IMR-90 (cell line): ENCODE measurements around the gene TENM4. TPM values are rescaled to one million over a fixed set of nuclear protein-coding genes. Genes with fewer than 3 reads are reported as not detected.

ENCODE experiments used
- ATAC-seq: fragments of 200-7000 bp; cut with Tn5 transposase; 2 replicates; pipeline ENCODE4 v1.9.1; 2020; ENCODE audit warnings: low read depth, mild to moderate bottlenecking, moderate library complexity
- BruUV-seq: library from RNA; stranded (reverse); fragments of 400-500 nt; replicated peaks from 2 replicates; lab custom pipeline; 2021; lab: Mats Ljungman, UMichigan
- CTCF ChIA-PET: fragments of 300-600 bp; formaldehyde crosslinking; extraction: SDS; loops from one replicate; lab custom pipeline; 2021; ENCODE audit warnings: antibody characterized with exemption; lab: Yijun Ruan, JAX
- POLR2A ChIA-PET: fragments of 300-600 bp; sonication (Branson Sonifier 250); formaldehyde crosslinking; loops from one replicate; lab custom pipeline; 2022; ENCODE audit warnings: antibody characterized with exemption; ENCODE audit not compliant: unreplicated experiment; lab: Charles Lee
- DNase-seq: peaks from one replicate; pipeline ENCODE4 v3.0.0; 2013
- H2AFZ ChIP-seq: replicated peaks from 2 replicates; pipeline ENCODE3; 2013; ENCODE audit warnings: low read length, mild to moderate bottlenecking; ENCODE audit not compliant: poor library complexity
- H2AK5ac ChIP-seq: 2 replicates; pipeline ENCODE4 v1.6.1; 2013; ENCODE audit warnings: low read depth, low read length, inconsistent platforms
- H2AK9ac ChIP-seq: replicated peaks from 2 replicates; pipeline ENCODE3; 2013; ENCODE audit warnings: mild to moderate bottlenecking, low read depth, low read length, moderate library complexity; ENCODE audit not compliant: poor library complexity
- H2BK120ac ChIP-seq: 2 replicates; pipeline ENCODE4 v1.6.1; 2013; ENCODE audit warnings: low read depth, low read length, inconsistent platforms
- H2BK15ac ChIP-seq: 3 replicates; pipeline ENCODE4 v1.6.1; 2013; ENCODE audit warnings: low read depth, low read length, inconsistent platforms
- H2BK20ac ChIP-seq: 2 replicates; pipeline ENCODE4 v1.6.1; 2013; ENCODE audit warnings: low read depth, mild to moderate bottlenecking, inconsistent platforms, low read length, moderate library complexity
- H2BK5ac ChIP-seq: 2 replicates; pipeline ENCODE4 v1.6.1; 2013; ENCODE audit warnings: mild to moderate bottlenecking, low read depth, low read length, inconsistent platforms; ENCODE audit not compliant: poor library complexity, severe bottlenecking
- H3K14ac ChIP-seq: replicated peaks from 2 replicates; pipeline ENCODE4 v1.6.1; 2013; ENCODE audit warnings: low read depth, low read length, inconsistent platforms
- H3K18ac ChIP-seq: 2 replicates; pipeline ENCODE4 v1.6.1; 2013; ENCODE audit warnings: low read depth, low read length, control low read depth
- H3K23ac ChIP-seq: 2 replicates; pipeline ENCODE4 v1.6.1; 2013; ENCODE audit warnings: low read depth, low read length, inconsistent platforms
- H3K27ac ChIP-seq: 2 replicates; pipeline ENCODE4 v1.5.1; 2013; ENCODE audit warnings: mild to moderate bottlenecking, control low read depth, low read length; ENCODE audit not compliant: insufficient read depth
- H3K27me3 ChIP-seq: 2 replicates; pipeline ENCODE4 v1.6.1; 2013; ENCODE audit warnings: low read length; ENCODE audit not compliant: control insufficient read depth, insufficient read depth
- H3K36me3 ChIP-seq: 2 replicates; pipeline ENCODE4 v1.6.1; 2013; ENCODE audit warnings: low read length, mixed read lengths; ENCODE audit not compliant: control insufficient read depth, insufficient read depth
- H3K4ac ChIP-seq: 2 replicates; pipeline ENCODE4 v1.6.1; 2013; ENCODE audit warnings: low read depth, low read length, inconsistent platforms
- H3K4me1 ChIP-seq: 2 replicates; pipeline ENCODE4 v1.6.1; 2013; ENCODE audit warnings: low read length, mixed read lengths; ENCODE audit not compliant: control insufficient read depth, insufficient read depth
- H3K4me2 ChIP-seq: 2 replicates; pipeline ENCODE4 v1.6.1; 2013; ENCODE audit warnings: low read depth, mild to moderate bottlenecking, control low read depth, low read length, moderate library complexity
- H3K4me3 ChIP-seq: 2 replicates; pipeline ENCODE4 v1.5.1; 2013; ENCODE audit warnings: low read depth, mild to moderate bottlenecking, control low read depth, low read length, moderate library complexity; ENCODE audit not compliant: insufficient read depth
- H3K56ac ChIP-seq: 2 replicates; pipeline ENCODE4 v1.6.1; 2013; ENCODE audit warnings: low read length, inconsistent platforms; ENCODE audit not compliant: insufficient read depth; ENCODE audit errors: extremely low read depth
- H3K79me1 ChIP-seq, 2 experiments: 2 replicates each; pipeline ENCODE4 v1.6.1; 2013; ENCODE audit warnings: low read length in 2 of 2, inconsistent platforms in 1 of 2, low read depth in 1 of 2
- H3K9ac ChIP-seq: 2 replicates; pipeline ENCODE4 v1.6.1; 2013; ENCODE audit warnings: low read depth, low read length, control low read depth
- H3K9me1 ChIP-seq: 2 replicates; pipeline ENCODE4 v1.6.1; 2013; ENCODE audit warnings: low read length, inconsistent platforms; ENCODE audit not compliant: insufficient read depth
- H3K9me3 ChIP-seq: 2 replicates; pipeline ENCODE4 v1.6.1; 2013; ENCODE audit warnings: low read length; ENCODE audit not compliant: control insufficient read depth, insufficient read depth
- H4K20me1 ChIP-seq: 2 replicates; pipeline ENCODE4 v1.6.1; 2013; ENCODE audit warnings: low read length, inconsistent platforms; ENCODE audit not compliant: insufficient read depth
- H4K5ac ChIP-seq: 2 replicates; pipeline ENCODE4 v1.6.1; 2013; ENCODE audit warnings: mild to moderate bottlenecking, low read depth, low read length, control low read depth
- H4K8ac ChIP-seq, 2 experiments: 2 replicates each; pipeline ENCODE4 v1.6.1; 2013; ENCODE audit warnings: low read depth in 2 of 2, low read length in 2 of 2, control low read depth in 1 of 2, inconsistent platforms in 1 of 2
- H4K91ac ChIP-seq: 2 replicates; pipeline ENCODE4 v1.6.1; 2013; ENCODE audit warnings: low read depth, low read length, inconsistent platforms; ENCODE audit not compliant: insufficient read depth
- BHLHE40 ChIP-seq: fragments of 150-350 bp; IDR thresholded peaks from 2 replicates; pipeline ENCODE4 v1.6.1; 2016; ENCODE audit warnings: mild to moderate bottlenecking, low read depth, low read length
- CEBPB ChIP-seq: IDR thresholded peaks from 2 replicates; pipeline ENCODE4 v1.6.1; 2012; ENCODE audit warnings: low read depth, low read length, improper control_type of control experiment
- CHD1 ChIP-seq: IDR thresholded peaks from 2 replicates; pipeline ENCODE4 v1.6.1; 2012; ENCODE audit warnings: low read depth, low read length, improper control_type of control experiment
- CTCF ChIP-seq: conservative IDR thresholded peaks from 2 replicates; pipeline ENCODE4 v1.5.1; 2012; ENCODE audit warnings: mild to moderate bottlenecking, low read depth, low read length, improper control_type of control experiment
- ELK1 ChIP-seq: fragments of 150-350 bp; IDR thresholded peaks from 2 replicates; pipeline ENCODE4 v1.6.1; 2016; ENCODE audit warnings: low read depth, mild to moderate bottlenecking, low read length, moderate library complexity, borderline replicate concordance
- FOS ChIP-seq: fragments of 150-350 bp; IDR thresholded peaks from 2 replicates; pipeline ENCODE4 v1.6.1; 2016; ENCODE audit warnings: low read depth, low read length
- MAFK ChIP-seq: IDR thresholded peaks from 2 replicates; pipeline ENCODE4 v1.6.1; 2012; ENCODE audit warnings: low read depth, low read length, improper control_type of control experiment
- MAZ ChIP-seq: IDR thresholded peaks from 2 replicates; pipeline ENCODE4 v1.6.1; 2012; ENCODE audit warnings: low read depth, mild to moderate bottlenecking, low read length, improper control_type of control experiment, moderate library complexity, borderline replicate concordance
- MXI1 ChIP-seq: IDR thresholded peaks from 2 replicates; pipeline ENCODE4 v1.6.1; 2012; ENCODE audit warnings: low read depth, mild to moderate bottlenecking, low read length, moderate library complexity, borderline replicate concordance
- NFE2L2 ChIP-seq: fragments of 150-350 bp; IDR thresholded peaks from 2 replicates; pipeline ENCODE4 v1.6.1; 2016; ENCODE audit warnings: low read depth, mild to moderate bottlenecking, low read length
- POLR2A ChIP-seq: IDR thresholded peaks from 2 replicates; pipeline ENCODE4 v1.6.1; 2012; ENCODE audit warnings: mild to moderate bottlenecking, low read depth, low read length
- RAD21 ChIP-seq: IDR thresholded peaks from 2 replicates; pipeline ENCODE4 v1.6.1; 2012; ENCODE audit warnings: low read length, improper control_type of control experiment
- RCOR1 ChIP-seq: IDR thresholded peaks from 2 replicates; pipeline ENCODE4 v1.6.1; 2012; ENCODE audit warnings: mild to moderate bottlenecking, low read length, improper control_type of control experiment; ENCODE audit not compliant: insufficient replicate concordance
- RFX5 ChIP-seq: IDR thresholded peaks from 2 replicates; pipeline ENCODE4 v1.8.0; 2012; ENCODE audit warnings: low read depth, mild to moderate bottlenecking, low read length, moderate library complexity
- SMC3 ChIP-seq: fragments of 150-350 bp; IDR thresholded peaks from 2 replicates; pipeline ENCODE4 v1.6.1; 2016; ENCODE audit warnings: low read depth, mild to moderate bottlenecking, antibody characterized with exemption, low read length, moderate library complexity
- USF2 ChIP-seq: fragments of 150-350 bp; IDR thresholded peaks from 2 replicates; pipeline ENCODE4 v1.6.1; 2017; ENCODE audit warnings: mild to moderate bottlenecking, antibody characterized with exemption, low read length, low read depth
- WGBS, 2 experiments: methylation state at CpG; one replicate each; pipeline versions ENCODE4 v1.1.5 to v1.1.7; 2013; ENCODE audit warnings: missing lambda C conversion rate in 2 of 2; ENCODE audit not compliant: insufficient read length in 1 of 2; ENCODE audit errors: extremely low coverage in 2 of 2; 5-methylcytosine and 5-hydroxymethylcytosine counted together
- dilution Hi-C: fragments of 300-500 bp; cut with HindIII; formaldehyde crosslinking; loops from one replicate; pipeline ENCODE4 v1.14.3; 2018; ENCODE audit warnings: low sequenced_read_pairs; ENCODE audit not compliant: unreplicated experiment
- in situ Hi-C: fragments of 300-500 bp; cut with MboI; formaldehyde crosslinking; loops from 3 replicates; pipeline ENCODE4 v1.14.3; 2019; ENCODE audit warnings: low sequenced_read_pairs, inconsistent platforms, mixed read lengths
- intact Hi-C: fragments of 100-400 bp; cut with micrococcal nuclease; formaldehyde crosslinking; loops from 2 replicates; pipeline ENCODE4 v1.10.0; 2022
- polyA plus RNA-seq, 3 experiments: library from polyadenylated mRNA; depleted of rRNA; stranded (reverse); fragments of >200 nt; gene quantifications; 2 replicates each; pipeline ENCODE4 v1.2.3, GENCODE V29; 2012; ENCODE audit warnings: low replicate concordance in 1 of 3
- total RNA-seq: library from RNA; depleted of rRNA; stranded (reverse); fragments of >200 nt; gene quantifications from 2 replicates; pipeline ENCODE4 v1.2.3, GENCODE V29; 2012

TENM4 gene
- total and polyA plus RNA-seq, 2 of the 4 experiments (the other 2 are of a cell fraction), result 7.4 to 9.0 TPM

- Histone ChIP-seq H4K20me1 (no peaks in the 10 kb centered on the region), H3K9me3 (no peaks in the 10 kb centered on the region), H2BK120ac (no peak overlapping the region), H2AK9ac (no peak overlapping the region), H3K18ac (no peak overlapping the region), H3K9me1 (peaks cover 2% of the 10 kb centered on the region), H4K91ac (no peak overlapping the region), H3K14ac (no peak overlapping the region), H3K27me3 (no peaks in the 10 kb centered on the region), H2BK5ac (no peak overlapping the region), H2BK20ac (no peak overlapping the region), H4K5ac (no peak overlapping the region), H2AK5ac (no peak overlapping the region), H3K4me2 (no peak overlapping the region), H3K4me1 (peaks cover 11% of the 10 kb centered on the region), H3K23ac (no peak overlapping the region), H3K56ac (no peak overlapping the region), H3K36me3 (no peaks in the 10 kb centered on the region), H3K27ac (no peak overlapping the region), H4K8ac (no peak overlapping the region), H3K4ac (no peak overlapping the region), H3K9ac (no peak overlapping the region), H3K79me1 (no peaks in the 10 kb centered on the region), H3K4me3 (no peak overlapping the region), H2BK15ac (no peak overlapping the region), H2AFZ (no peak overlapping the region)
- no TSS peak for BruUV-seq
- ATAC-seq (peak; percentile 9; the same call in 1 of the 2 replicates), DNase-seq (peak; percentile 49)
- intact Hi-C loops (no loop called here), dilution Hi-C loops (no loop called here), in situ Hi-C loops (no loop called here)
- TF ChIP-seq USF2 (no peak), CHD1 (no peak), MAFK (no peak), RFX5 (no peak), POLR2A (no peak), CEBPB (no peak), NFE2L2 (no peak), CTCF (no peak), FOS (no peak), MAZ (no peak), SMC3 (no peak), BHLHE40 (no peak), MXI1 (no peak), RCOR1 (no peak), ELK1 (no peak), RAD21 (no peak)
- POLR2A ChIA-PET, result no interaction called here
- no CpG with 5 or more reads among the region's 3 CpGs for WGBS, 2 experiments
- CTCF ChIA-PET, result no interaction called here
These were observed 261.7 kb downstream of the TENM4 start for GRCh38 chr11:79179087-79179486.
